HL-60 (cell line): ENCODE data around the gene CIC.

Experiments
- DNase-seq, 2 experiments: peaks; one replicate each; pipeline ENCODE4 v3.0.0-alpha.2; 2010 to 2020; ENCODE audit warnings: low read depth in 1 of 2, low spot score in 1 of 2
- H3K27ac ChIP-seq: fragments of 250-450 bp; sonication (Bioruptor Pico); replicated peaks from 2 replicates; pipeline ENCODE4 v1.5.1; 2020; ENCODE audit warnings: mild to moderate bottlenecking, moderate library complexity
- H3K27me3 ChIP-seq: fragments of 250-450 bp; sonication (Bioruptor Pico); 2 replicates; pipeline ENCODE4 v1.5.1; 2021; ENCODE audit warnings: mild to moderate bottlenecking, moderate library complexity; ENCODE audit not compliant: insufficient read depth, poor library complexity, severe bottlenecking
- H3K4me3 ChIP-seq: replicated peaks from 2 replicates; pipeline ENCODE4 v1.5.1; 2011; ENCODE audit warnings: mild to moderate bottlenecking, control low read depth, low read length; ENCODE audit not compliant: insufficient read depth
- CTCF ChIP-seq: IDR thresholded peaks from one replicate; pipeline ENCODE4 v1.5.1; 2011; ENCODE audit warnings: low read length, control low read depth, inconsistent platforms; ENCODE audit not compliant: insufficient read depth
- GABPA ChIP-seq: IDR thresholded peaks from 2 replicates; pipeline ENCODE4 v1.6.1; 2012; ENCODE audit warnings: low read depth
- POLR2AphosphoS5 ChIP-seq: IDR thresholded peaks from 2 replicates; pipeline ENCODE4 v1.6.1; 2012; ENCODE audit warnings: low read depth
- REST ChIP-seq: IDR thresholded peaks from 2 replicates; pipeline ENCODE4 v1.6.1; 2012; ENCODE audit warnings: low read depth; ENCODE audit not compliant: insufficient replicate concordance
- SPI1 ChIP-seq: IDR thresholded peaks from 2 replicates; pipeline ENCODE4 v1.6.1; 2012; ENCODE audit warnings: low read depth, mild to moderate bottlenecking, borderline replicate concordance

CIC gene

GRCh38 chr19:42297039-42297438, 28.0 kb downstream of the CIC start:
- H3K27me3 ChIP-seq, result no peaks in the 10 kb centered on the region
- H3K27ac ChIP-seq, result no peak overlapping the region
- TF ChIP-seq POLR2AphosphoS5 (no peak), REST (no peak), SPI1 (no peak), GABPA (no peak), CTCF (no peak)
- no peak for DNase-seq
- no peak overlapping the region for H3K4me3 ChIP-seq

- H3K27me3 ChIP-seq, result no peaks in the 10 kb centered on the region
- peak within 1 kb of the TSS; percentile 72 for H3K4me3 ChIP-seq
- H3K27ac ChIP-seq, result peak within 1 kb of the TSS; percentile 66
- no peak for TF ChIP-seq POLR2AphosphoS5
- TF ChIP-seq GABPA, result no peak
- no peak for TF ChIP-seq SPI1
- no peak for TF ChIP-seq REST
- TF ChIP-seq CTCF, result no peak
- peak in 1 of 2 experiments; percentile 34 for DNase-seq
Measured at GRCh38 chr19:42301646-42302203, 32.7 kb downstream of the CIC start, which contains the start of gene PRR19. PRR19 (plus strand) TSS chr19:42302132; CDS start chr19:42309585, 7,453 bp downstream.

- TF ChIP-seq POLR2AphosphoS5 (no peak), CTCF (no peak)
- Histone ChIP-seq H3K4me3 (no peak overlapping the region; the same call in 1 of the 2 replicates), H3K27ac (peak overlapping the region; percentile 66), H3K27me3 (no peaks in the 10 kb centered on the region)
- DNase-seq, result no peak
Measured at GRCh38 chr19:42303101-42303464, 34.0 kb downstream of the CIC start.

GRCh38 chr19:42303876-42304275, 34.8 kb downstream of the CIC start:
- Histone ChIP-seq H3K27ac (no peak overlapping the region), H3K27me3 (no peaks in the 10 kb centered on the region), H3K4me3 (no peak overlapping the region)
- TF ChIP-seq SPI1 (no peak), REST (no peak), CTCF (no peak), GABPA (no peak), POLR2AphosphoS5 (no peak)
- no peak for DNase-seq
